ENCODE data around the gene APH1A. TPM values are rescaled to one million over a fixed set of nuclear protein-coding genes. Genes with fewer than 3 reads are reported as not detected.
"Not testable (repeated sequence)": the region's sequence is repeated elsewhere in the genome, so short reads cannot be mapped to it uniquely, and the experiment has no call there.

APH1A gene
- total RNA-seq, result 145 and 148 TPM in 2 replicates
- 52.1 and 54.1 TPM in 2 replicates for polyA plus RNA-seq

GRCh38 chr1:150268705-150269403 is at the start of gene APH1A:
Gene APH1A (minus strand): TSS chr1:150269016. CDS start chr1:150268810, 206 bp downstream.
- DNase-seq (ENCODE audit: low spot score), result peak; percentile 97
- Histone ChIP-seq H2AFZ (peak within 1 kb of the TSS; percentile 70), H3K4me1 (ENCODE audit: insufficient read depth) (peaks cover 19% of the 10 kb centered on the region), H3K27ac (peak within 1 kb of the TSS; percentile 95), H3K9me2 (replicated peaks; ENCODE audit: insufficient read depth) (no peaks in the 10 kb centered on the region), H3K4me3 (peak within 1 kb of the TSS; percentile 58), H3K9me3 (ENCODE audit: low read depth) (no peaks in the 10 kb centered on the region), H3K36me3 (replicated peaks; ENCODE audit: insufficient read depth, low read depth) (no peaks in the 10 kb centered on the region), H3K79me2 (peaks cover 24% of the 10 kb centered on the region), H3K27me3 (no peaks in the 10 kb centered on the region), H4K20me1 (ENCODE audit: insufficient read depth, poor library complexity, severe bottlenecking) (no peaks in the 10 kb centered on the region), H3K4me2 (peak within 1 kb of the TSS; percentile 93)
- TF ChIP-seq CTCF (IDR thresholded peaks at IDR 0.05; ENCODE audit: poor library complexity) (no peak), EZH2 (IDR thresholded peaks at IDR 0.05; ENCODE audit: borderline replicate concordance) (no peak), EZH2phosphoT487 (IDR thresholded peaks at IDR 0.05; ENCODE audit: low read depth, severe bottlenecking, unreplicated experiment) (no peak)
- 2% methylated on average over 36 of the region's 49 CpGs for WGBS (ENCODE audit: low lambda C conversion rate, missing lambda C conversion rate)

GRCh38 chr1:150314691-150315090 is 45.9 kb upstream of the APH1A start:
- not testable (repeated sequence) for H3K4me3 ChIP-seq; H3K79me2 ChIP-seq; H3K27me3 ChIP-seq; H3K4me1 ChIP-seq (ENCODE audit: insufficient read depth); H3K9me3 ChIP-seq (ENCODE audit: low read depth); H2AFZ ChIP-seq; DNase-seq (ENCODE audit: low spot score); H4K20me1 ChIP-seq (ENCODE audit: insufficient read depth, poor library complexity, severe bottlenecking); H3K36me3 ChIP-seq (replicated peaks; ENCODE audit: insufficient read depth, low read depth); H3K4me2 ChIP-seq; H3K27ac ChIP-seq; H3K9me2 ChIP-seq (replicated peaks; ENCODE audit: insufficient read depth)
- 92% methylated on average over 4 of the region's 4 CpGs for WGBS (ENCODE audit: low lambda C conversion rate, missing lambda C conversion rate)

- no peak overlapping the region for H3K4me2 ChIP-seq
- H3K27me3 ChIP-seq, result no peaks in the 10 kb centered on the region
- no peaks in the 10 kb centered on the region for H3K9me2 ChIP-seq (replicated peaks; ENCODE audit: insufficient read depth)
- no peak overlapping the region for H3K27ac ChIP-seq
- TF ChIP-seq EZH2 (IDR thresholded peaks at IDR 0.05; ENCODE audit: borderline replicate concordance), result no peak
- TF ChIP-seq CTCF (IDR thresholded peaks at IDR 0.05; ENCODE audit: poor library complexity), result no peak
- no peak for TF ChIP-seq EZH2phosphoT487 (IDR thresholded peaks at IDR 0.05; ENCODE audit: low read depth, severe bottlenecking, unreplicated experiment)
- no peaks in the 10 kb centered on the region for H3K79me2 ChIP-seq
- H3K36me3 ChIP-seq (replicated peaks; ENCODE audit: insufficient read depth, low read depth), result no peaks in the 10 kb centered on the region
- no peaks in the 10 kb centered on the region for H3K9me3 ChIP-seq (ENCODE audit: low read depth)
- H3K4me3 ChIP-seq, result no peak overlapping the region
- DNase-seq (ENCODE audit: low spot score), result no peak
- H4K20me1 ChIP-seq (ENCODE audit: insufficient read depth, poor library complexity, severe bottlenecking), result no peaks in the 10 kb centered on the region
- H2AFZ ChIP-seq, result no peak overlapping the region
- no peaks in the 10 kb centered on the region for H3K4me1 ChIP-seq (ENCODE audit: insufficient read depth)
- 88% methylated on average over 2 of the region's 2 CpGs for whole genome bisulfite sequencing (ENCODE audit: low lambda C conversion rate, missing lambda C conversion rate)
These were observed 42.9 kb upstream of the APH1A start for GRCh38 chr1:150311762-150312161.

- Histone ChIP-seq H3K4me3 (no peak overlapping the region), H3K79me2 (no peaks in the 10 kb centered on the region), H3K9me3 (ENCODE audit: low read depth) (no peaks in the 10 kb centered on the region), H3K4me1 (ENCODE audit: insufficient read depth) (no peaks in the 10 kb centered on the region), H4K20me1 (ENCODE audit: insufficient read depth, poor library complexity, severe bottlenecking) (no peaks in the 10 kb centered on the region), H3K36me3 (replicated peaks; ENCODE audit: insufficient read depth, low read depth) (no peaks in the 10 kb centered on the region), H3K27ac (no peak overlapping the region), H2AFZ (no peak overlapping the region), H3K27me3 (no peaks in the 10 kb centered on the region), H3K4me2 (no peak overlapping the region), H3K9me2 (replicated peaks; ENCODE audit: insufficient read depth) (no peaks in the 10 kb centered on the region)
- TF ChIP-seq EZH2phosphoT487 (IDR thresholded peaks at IDR 0.05; ENCODE audit: low read depth, severe bottlenecking, unreplicated experiment), result no peak
- no peak for TF ChIP-seq EZH2 (IDR thresholded peaks at IDR 0.05; ENCODE audit: borderline replicate concordance)
- no peak for TF ChIP-seq CTCF (IDR thresholded peaks at IDR 0.05; ENCODE audit: poor library complexity)
- no peak for DNase-seq (ENCODE audit: low spot score)
- 87% methylated on average over 10 of the region's 10 CpGs for WGBS (ENCODE audit: low lambda C conversion rate, missing lambda C conversion rate)
These were observed 41.1 kb upstream of the APH1A start for GRCh38 chr1:150309758-150310508.

GRCh38 chr1:150308585-150308984 is 39.8 kb upstream of the APH1A start:
- not testable (repeated sequence) for H2AFZ ChIP-seq; H3K79me2 ChIP-seq; H3K36me3 ChIP-seq (replicated peaks; ENCODE audit: insufficient read depth, low read depth); H3K27ac ChIP-seq; DNase-seq (ENCODE audit: low spot score); H3K27me3 ChIP-seq; H3K9me2 ChIP-seq (replicated peaks; ENCODE audit: insufficient read depth); H3K4me1 ChIP-seq (ENCODE audit: insufficient read depth); H3K9me3 ChIP-seq (ENCODE audit: low read depth); H3K4me3 ChIP-seq; H3K4me2 ChIP-seq; H4K20me1 ChIP-seq (ENCODE audit: insufficient read depth, poor library complexity, severe bottlenecking)
- 99% methylated on average over 9 of the region's 9 CpGs for WGBS (ENCODE audit: low lambda C conversion rate, missing lambda C conversion rate)
